Measurements from ENCODE around the gene ZNF530. TPM values are rescaled to one million over a fixed set of nuclear protein-coding genes. Genes with fewer than 3 reads are reported as not detected.

ZNF530 gene
- total RNA-seq, 1 experiment from 2014 or later, result 17.8 TPM

- Histone ChIP-seq H3K27me3 (no peaks in the 10 kb centered on the region), H3K27ac (no peak within 1 kb of the TSS; the same call in 1 of the 2 replicates), H3K9me3 (replicated peaks) (peaks cover 23% of the 10 kb centered on the region), H3K36me3 (peaks cover 5% of the 10 kb centered on the region; the same call in 1 of the 2 replicates), H3K4me1 (peaks cover 3% of the 10 kb centered on the region), H3K4me3 (peak within 1 kb of the TSS; percentile 70)
- peak; percentile 83 to 88 for DNase-seq
These were observed 15.9 kb upstream of the ZNF530 start, which contains the start of gene ZIK1 for GRCh38 chr19:57583521-57584416. ZIK1 (plus strand) TSS chr19:57584145; CDS start chr19:57584357, 212 bp downstream.

- Histone ChIP-seq H3K4me3 (no peak overlapping the region), H3K4me1 (no peaks in the 10 kb centered on the region; the same call in 1 of the 2 replicates), H3K27ac (no peak overlapping the region), H3K36me3 (peaks cover 31% of the 10 kb centered on the region), H3K27me3 (no peaks in the 10 kb centered on the region), H3K9me3 (replicated peaks) (peaks cover 17% of the 10 kb centered on the region)
- DNase-seq, result no peak
These were observed 12.2 kb upstream of the ZNF530 start for GRCh38 chr19:57587529-57587928.

- no peak for DNase-seq
- H3K4me3 ChIP-seq, result peak overlapping the region; percentile 75
- H3K36me3 ChIP-seq, result peaks cover 9% of the 10 kb centered on the region; the same call in 1 of the 2 replicates
- H3K4me1 ChIP-seq, result no peaks in the 10 kb centered on the region
- H3K27me3 ChIP-seq, result no peaks in the 10 kb centered on the region
- no peaks in the 10 kb centered on the region for H3K9me3 ChIP-seq (replicated peaks)
- no peak overlapping the region for H3K27ac ChIP-seq
These were observed 316 bp upstream of the ZNF530 start for GRCh38 chr19:57599377-57599760.

- Histone ChIP-seq H3K27me3 (no peaks in the 10 kb centered on the region), H3K36me3 (peaks cover 50% of the 10 kb centered on the region), H3K27ac (no peak overlapping the region), H3K4me3 (no peak overlapping the region), H3K4me1 (no peaks in the 10 kb centered on the region), H3K9me3 (replicated peaks) (no peaks in the 10 kb centered on the region; the same call in 1 of the 2 replicates)
- DNase-seq, result no peak
These were observed 7.2 kb downstream of the ZNF530 start for GRCh38 chr19:57606931-57607330.

GRCh38 chr19:57611113-57611512, 11.4 kb downstream of the ZNF530 start:
- no peaks in the 10 kb centered on the region for H3K27me3 ChIP-seq
- H3K4me1 ChIP-seq, result no peaks in the 10 kb centered on the region
- no peak for DNase-seq
- H3K9me3 ChIP-seq (replicated peaks), result peaks cover 14% of the 10 kb centered on the region
- H3K36me3 ChIP-seq, result peaks cover 37% of the 10 kb centered on the region
- no peak overlapping the region for H3K27ac ChIP-seq
- no peak overlapping the region for H3K4me3 ChIP-seq

- DNase-seq, result peak; percentile 94
- peaks cover 45% of the 10 kb centered on the region for H3K36me3 ChIP-seq
- H3K4me3 ChIP-seq, result peak within 1 kb of the TSS; percentile 86
- no peaks in the 10 kb centered on the region for H3K4me1 ChIP-seq
- H3K27me3 ChIP-seq, result no peaks in the 10 kb centered on the region
- H3K27ac ChIP-seq, result peak within 1 kb of the TSS; percentile 59
- peaks cover 35% of the 10 kb centered on the region for H3K9me3 ChIP-seq (replicated peaks)
These were observed 14.5 kb downstream of the ZNF530 start, which contains the start of gene ZNF134 for GRCh38 chr19:57613941-57614743. ZNF134 (plus strand) TSS chr19:57614242; CDS start chr19:57619469, 5,227 bp downstream.

GRCh38 chr19:57615346-57615745, 15.7 kb downstream of the ZNF530 start:
- peaks cover 55% of the 10 kb centered on the region for H3K36me3 ChIP-seq
- no peaks in the 10 kb centered on the region for H3K4me1 ChIP-seq
- no peak overlapping the region for H3K27ac ChIP-seq
- no peaks in the 10 kb centered on the region for H3K27me3 ChIP-seq
- no peak for DNase-seq
- H3K9me3 ChIP-seq (replicated peaks), result peaks cover 44% of the 10 kb centered on the region
- H3K4me3 ChIP-seq, result peak overlapping the region; percentile 86; the same call in 1 of the 2 replicates

GRCh38 chr19:57620673-57621348, 21.1 kb downstream of the ZNF530 start:
- no peak overlapping the region for H3K4me3 ChIP-seq
- H3K9me3 ChIP-seq (replicated peaks), result peaks cover 60% of the 10 kb centered on the region
- H3K36me3 ChIP-seq, result peaks cover 93% of the 10 kb centered on the region
- no peak overlapping the region for H3K27ac ChIP-seq
- peak in 1 of 2 experiments; percentile 24 for DNase-seq
- H3K4me1 ChIP-seq, result no peaks in the 10 kb centered on the region
- no peaks in the 10 kb centered on the region for H3K27me3 ChIP-seq

- Histone ChIP-seq H3K36me3 (peaks cover 70% of the 10 kb centered on the region), H3K4me1 (no peaks in the 10 kb centered on the region), H3K27me3 (no peaks in the 10 kb centered on the region), H3K27ac (no peak overlapping the region), H3K4me3 (no peak overlapping the region), H3K9me3 (replicated peaks) (peaks cover 42% of the 10 kb centered on the region)
- DNase-seq, result no peak
These were observed 23.4 kb downstream of the ZNF530 start for GRCh38 chr19:57623091-57623490.

GRCh38 chr19:57632987-57633831, 33.5 kb downstream of the ZNF530 start, which contains the start of gene ZNF211:
ZNF211 (plus strand) TSS chr19:57633168; CDS start chr19:57633347, 179 bp downstream.
- DNase-seq, result peak; percentile 93 to 96

GRCh38 chr19:57633832-57634131, 34.1 kb downstream of the ZNF530 start:
- no peaks in the 10 kb centered on the region for H3K4me1 ChIP-seq
- no peak for DNase-seq
- peaks cover 33% of the 10 kb centered on the region for H3K36me3 ChIP-seq
- H3K9me3 ChIP-seq (replicated peaks), result peaks cover 17% of the 10 kb centered on the region
- no peaks in the 10 kb centered on the region for H3K27me3 ChIP-seq
- no peak overlapping the region for H3K27ac ChIP-seq
- peak overlapping the region; percentile 77 for H3K4me3 ChIP-seq

More at GRCh38 chr19:57632987-57633831, 33.5 kb downstream of the ZNF530 start, which contains the start of gene ZNF211:
- peaks cover 30% of the 10 kb centered on the region for H3K36me3 ChIP-seq
- peaks cover 12% of the 10 kb centered on the region for H3K9me3 ChIP-seq (replicated peaks)
- no peaks in the 10 kb centered on the region for H3K4me1 ChIP-seq
- H3K27ac ChIP-seq, result peak within 1 kb of the TSS; percentile 32
- H3K4me3 ChIP-seq, result peak within 1 kb of the TSS; percentile 77
- no peaks in the 10 kb centered on the region for H3K27me3 ChIP-seq

- no peaks in the 10 kb centered on the region for H3K27me3 ChIP-seq
- peaks cover 66% of the 10 kb centered on the region for H3K36me3 ChIP-seq
- no peak for DNase-seq
- no peak overlapping the region for H3K4me3 ChIP-seq
- no peaks in the 10 kb centered on the region for H3K4me1 ChIP-seq
- no peak overlapping the region for H3K27ac ChIP-seq
- peaks cover 31% of the 10 kb centered on the region for H3K9me3 ChIP-seq (replicated peaks)
These were observed 37.7 kb downstream of the ZNF530 start for GRCh38 chr19:57637379-57637778.

- H3K27ac ChIP-seq, result no peak overlapping the region
- peaks cover 29% of the 10 kb centered on the region for H3K9me3 ChIP-seq (replicated peaks)
- H3K4me1 ChIP-seq, result no peaks in the 10 kb centered on the region
- no peaks in the 10 kb centered on the region for H3K27me3 ChIP-seq
- no peak for DNase-seq
- no peak overlapping the region for H3K4me3 ChIP-seq
- H3K36me3 ChIP-seq, result peaks cover 61% of the 10 kb centered on the region
These were observed 42.1 kb downstream of the ZNF530 start for GRCh38 chr19:57641715-57642234.

All from SJCRH30 (cell line).